KG1 (cell line): ENCODE measurements around the gene ZNF644.
"Not testable (repeated sequence)": the region's sequence is repeated elsewhere in the genome, so short reads cannot be mapped to it uniquely, and the experiment has no call there.

ENCODE experiments used
- DNase-seq: peaks from one replicate; lab custom pipeline; 2025; lab: John Stamatoyannopoulos, UW

Gene ZNF644

DNA sequence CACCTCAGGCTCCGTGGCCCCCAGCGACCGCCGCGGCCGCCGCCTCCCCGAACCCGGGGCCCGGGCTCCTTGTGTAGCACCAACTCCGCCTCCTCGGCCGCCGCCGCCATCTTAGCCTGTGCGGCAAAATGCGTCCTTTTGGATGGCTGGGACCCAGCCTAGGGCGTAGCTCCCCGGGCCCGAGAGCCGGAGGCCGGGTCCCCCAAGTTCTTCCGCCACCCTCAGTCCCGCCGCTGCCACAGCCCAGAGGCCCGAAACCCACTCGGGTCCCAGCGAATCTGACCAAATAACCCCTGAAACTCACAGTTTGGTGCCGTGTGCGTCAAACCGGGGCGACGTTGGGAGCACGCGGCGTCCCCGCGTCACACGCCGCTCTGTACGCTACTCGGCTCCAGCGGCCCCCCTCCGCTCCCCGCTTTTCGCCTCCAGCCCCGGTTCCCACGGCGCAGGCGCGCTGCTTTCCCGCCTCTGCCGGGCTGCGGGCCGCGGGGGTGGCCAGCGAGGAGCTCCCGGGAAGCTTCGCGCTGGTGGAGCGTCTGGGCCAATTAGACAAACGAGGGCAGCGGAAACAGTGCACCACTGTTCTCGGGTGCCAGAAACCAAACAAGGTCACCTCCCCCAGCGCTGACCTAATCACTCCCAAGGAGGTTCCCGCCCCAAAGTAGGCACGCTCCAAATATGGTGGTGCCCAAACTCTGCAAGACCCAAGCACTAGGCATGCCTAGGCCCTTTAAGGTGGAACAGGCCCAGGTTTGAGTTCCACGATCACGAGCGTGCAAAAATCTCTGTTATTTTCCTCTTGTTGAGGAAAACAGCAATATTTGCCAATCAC, at the start of gene ZNF644:
Gene ZNF644, minus strand, starts transcription at position 350 of the 832 bp plus-strand sequence. CDS start 39,682 bp downstream, outside the sequence.
- DNase-seq, result peak; percentile 70

DNA sequence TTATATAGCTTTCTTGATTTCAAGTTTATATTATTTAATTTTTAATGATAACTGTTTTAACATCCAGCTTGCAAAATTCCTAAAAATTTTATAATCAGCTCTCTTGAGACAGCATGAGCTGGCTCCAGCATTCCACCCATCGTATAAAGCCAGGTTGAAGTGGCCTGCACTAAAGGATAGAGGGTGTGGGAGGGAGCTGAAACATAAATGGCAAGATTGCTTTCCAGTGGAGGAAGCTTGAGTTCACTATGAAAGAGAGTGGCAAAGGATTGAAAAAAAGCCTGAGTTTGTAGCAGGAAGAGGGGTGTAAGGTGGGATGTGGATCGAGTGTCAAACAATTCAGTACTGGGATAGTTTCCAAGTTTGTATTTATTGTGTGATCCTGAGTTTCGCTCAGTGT, 48.5 kb upstream of the ZNF644 start:
- no peak for DNase-seq

DNA sequence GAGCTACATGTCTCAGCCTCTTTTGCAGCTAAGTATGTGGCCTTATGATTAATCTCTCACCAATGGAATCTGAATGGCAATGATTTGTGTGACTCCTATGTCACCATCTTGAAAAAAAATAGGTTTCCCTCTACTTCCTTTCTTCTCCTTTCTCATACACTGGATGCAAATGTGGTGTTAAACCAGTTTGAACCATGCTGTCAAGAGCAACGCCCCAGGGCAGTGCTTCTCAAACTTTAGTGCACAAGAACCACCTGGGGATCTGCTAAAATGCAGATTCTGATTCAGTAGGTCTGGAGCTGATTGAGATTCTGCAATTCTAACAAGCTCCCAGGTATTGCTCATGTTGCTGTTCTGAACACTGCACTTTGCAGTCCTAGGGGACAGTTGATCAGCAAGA, 44.7 kb upstream of the ZNF644 start:
- DNase-seq, result no peak

DNA sequence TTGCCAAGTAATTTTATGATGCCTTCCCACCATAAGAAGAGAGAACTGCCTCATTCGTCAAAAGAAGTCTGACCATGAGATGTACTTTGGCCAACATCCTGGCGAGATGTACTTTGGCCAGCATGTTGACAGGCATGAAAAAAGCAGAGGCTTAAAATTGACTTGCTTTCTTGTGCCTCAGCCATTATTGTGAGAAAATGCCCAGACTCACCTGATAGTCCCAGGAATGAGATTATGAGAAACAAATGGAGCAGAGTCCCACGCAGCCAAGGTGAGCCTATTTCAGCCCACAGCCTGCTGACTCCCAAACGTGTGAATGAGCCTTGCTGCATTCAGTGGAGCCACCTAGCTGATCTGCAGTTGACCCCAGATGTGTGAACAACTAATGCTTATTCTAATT, 43.5 kb upstream of the ZNF644 start:
- DNase-seq, result no peak

DNA sequence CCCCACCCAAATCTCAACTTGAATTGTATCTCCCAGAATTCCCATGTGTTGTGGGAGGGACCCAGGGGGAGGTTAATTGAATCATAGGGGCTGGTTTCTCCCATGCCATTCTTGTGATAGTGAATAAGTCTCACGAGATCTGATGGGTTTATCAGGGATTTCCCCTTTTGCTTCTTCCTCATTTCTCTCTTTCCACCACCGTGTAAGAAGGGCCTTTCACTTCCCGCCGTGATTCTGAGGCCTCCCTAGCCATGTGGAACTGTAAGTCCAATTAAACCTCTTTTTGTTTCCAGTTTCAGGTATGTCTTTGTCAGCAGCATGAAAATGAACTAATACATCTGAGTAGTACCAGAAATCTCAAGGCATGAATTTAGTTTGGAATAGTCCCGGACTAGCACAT, 41.6 kb upstream of the ZNF644 start:
- not testable (repeated sequence) for DNase-seq

GRCh38 chr1:91059157-91059556, 37.3 kb upstream of the ZNF644 start:
- DNase-seq, result no peak

DNA sequence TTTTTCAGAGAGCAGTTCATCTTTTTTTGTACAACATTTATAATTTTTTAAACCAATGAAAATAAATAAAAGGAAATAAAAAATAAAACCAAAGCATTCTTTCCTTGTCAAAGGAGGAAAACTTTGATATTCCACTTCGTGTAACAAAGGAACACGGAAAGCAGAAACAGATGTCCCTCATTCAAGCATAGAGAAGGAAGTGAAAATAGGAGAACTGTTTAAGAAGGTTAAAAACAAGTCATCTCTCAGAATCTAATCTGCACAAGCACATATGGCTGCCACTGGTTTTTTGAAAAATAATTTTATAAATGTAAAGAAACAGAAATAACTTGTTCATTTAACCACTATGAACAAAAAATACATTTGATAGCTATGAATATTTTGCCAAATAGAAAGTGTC, 35.9 kb upstream of the ZNF644 start:
- DNase-seq, result no peak

DNA sequence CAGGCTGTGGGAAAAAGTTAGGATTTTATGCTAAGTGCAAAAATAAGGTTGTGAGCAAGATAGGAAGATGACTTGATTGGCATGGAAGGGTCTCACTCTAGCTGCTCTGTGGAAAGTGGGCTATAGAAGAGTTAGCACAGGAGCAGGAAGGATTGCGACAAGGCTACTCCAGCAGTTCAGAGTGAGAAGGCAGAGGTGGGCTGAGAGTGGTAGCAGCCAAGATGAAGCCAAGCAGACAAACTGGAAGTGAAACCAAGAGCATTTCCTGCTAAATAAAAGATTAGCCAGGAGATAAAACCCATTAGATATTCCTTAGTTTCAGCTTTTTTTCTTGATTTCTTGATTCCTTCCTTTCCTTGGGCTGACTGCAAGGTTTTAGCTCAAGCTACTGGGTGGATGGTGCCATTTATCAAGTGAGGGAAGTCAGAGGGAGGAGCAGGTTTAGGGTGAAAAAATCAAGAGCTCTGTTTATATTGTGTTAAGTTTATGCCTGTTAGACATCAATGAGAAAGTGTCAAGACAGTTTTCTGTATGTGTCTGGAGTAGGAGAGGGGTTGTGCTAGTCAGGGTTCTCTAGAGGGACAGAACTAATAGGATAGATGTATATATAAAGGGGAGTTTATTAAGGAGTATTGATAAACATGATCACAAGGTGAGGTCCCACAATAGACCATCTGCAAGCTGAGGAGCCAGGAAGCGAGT, 33.1 kb upstream of the ZNF644 start:
- DNase-seq, result no peak

DNA sequence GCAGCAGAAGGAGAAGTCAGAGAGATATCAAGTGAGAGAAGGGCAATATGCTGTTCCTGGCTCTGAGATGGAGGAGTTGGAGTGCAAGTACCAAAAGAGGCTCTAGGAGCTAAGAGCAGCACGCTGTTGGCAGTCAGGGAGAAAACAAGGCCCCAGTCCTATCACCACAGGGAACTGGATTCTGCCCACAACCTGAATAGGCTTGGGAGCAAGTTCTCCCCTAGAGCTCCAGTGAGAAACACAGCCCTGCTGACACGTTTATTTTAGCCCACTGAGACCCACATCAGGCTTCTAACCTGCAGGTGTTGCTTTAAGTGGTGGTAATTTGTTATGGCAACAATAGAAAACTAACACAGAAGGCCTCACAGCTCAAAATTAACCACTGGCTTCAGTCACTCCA, 31.8 kb upstream of the ZNF644 start:
- DNase-seq, result no peak

DNA sequence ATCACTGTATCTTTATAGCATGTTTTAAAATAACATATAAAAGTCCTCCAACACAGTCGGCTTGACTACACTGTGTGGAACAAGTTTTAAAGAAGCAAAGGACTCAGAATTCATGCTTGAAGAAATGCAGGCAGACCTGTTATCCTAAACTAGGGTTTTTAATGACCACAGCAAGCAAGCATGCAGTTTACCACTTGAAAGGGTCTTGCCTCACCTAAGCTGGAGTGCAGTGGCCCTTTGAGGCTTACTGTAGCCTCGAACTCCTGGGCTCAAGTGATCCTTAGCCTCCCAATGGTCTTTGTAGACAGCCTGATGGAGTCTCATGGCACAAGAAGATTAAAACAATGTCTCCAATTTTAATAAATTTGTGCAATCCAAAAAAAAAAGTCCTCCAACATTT, 27.7 kb upstream of the ZNF644 start:
- not testable (repeated sequence) for DNase-seq

DNA sequence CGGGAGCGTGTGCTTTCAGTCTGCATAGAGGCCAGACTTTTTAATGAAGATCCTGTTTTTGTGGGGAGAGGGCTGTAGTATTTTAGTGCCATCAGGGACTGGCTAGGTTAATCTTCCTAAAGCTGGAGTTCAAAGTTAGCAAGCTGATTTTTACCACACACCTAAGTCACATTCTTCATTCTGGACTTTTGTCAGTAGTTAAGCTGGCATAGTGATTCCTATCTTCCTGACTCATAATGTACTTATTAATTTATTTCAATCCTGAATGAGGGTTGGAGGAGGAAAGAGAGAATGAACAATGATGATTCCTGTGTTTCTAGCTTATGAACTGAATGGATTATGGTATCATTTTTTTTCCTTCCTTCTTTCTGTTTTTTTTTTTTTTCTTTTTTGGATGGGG, 24.9 kb upstream of the ZNF644 start:
- DNase-seq, result no peak

DNA sequence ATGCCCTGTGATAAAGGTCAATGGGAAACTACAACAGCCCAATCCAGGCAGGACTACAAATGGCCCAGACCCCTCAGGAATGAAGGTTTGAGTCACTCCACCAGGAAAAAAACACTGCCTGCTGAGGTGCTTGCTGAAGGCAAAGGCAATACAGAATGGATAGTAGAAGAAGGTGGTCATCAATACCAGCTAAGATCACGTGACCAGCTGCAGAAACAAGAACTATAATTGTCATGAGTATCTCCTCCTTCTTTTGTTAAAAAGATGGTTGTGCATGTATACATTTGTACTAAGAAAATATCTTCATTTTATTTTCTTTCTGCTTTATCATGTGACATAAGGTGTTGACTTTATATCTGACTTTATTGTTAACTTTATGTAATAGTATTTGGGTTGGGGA, 23.4 kb upstream of the ZNF644 start:
- DNase-seq, result no peak

DNA sequence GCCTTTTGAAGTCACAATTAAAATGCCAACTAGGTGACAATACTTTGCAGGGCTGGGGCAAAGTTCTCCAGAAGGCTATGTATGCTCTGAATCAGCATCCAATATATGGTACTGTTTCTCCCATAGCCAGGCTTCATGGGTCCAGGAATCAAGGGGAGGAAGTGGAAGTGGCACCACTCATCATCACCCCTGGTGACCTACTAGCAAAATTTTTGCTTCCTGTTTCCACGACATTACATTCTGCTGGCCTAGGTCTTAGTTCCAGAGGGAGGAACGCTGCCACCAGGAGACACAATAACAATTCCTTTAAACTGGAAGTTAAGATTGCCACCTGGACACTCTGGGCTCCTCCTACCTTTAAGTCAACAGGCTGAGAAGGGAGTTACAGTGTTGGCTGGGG, 22.9 kb upstream of the ZNF644 start:
- not testable (repeated sequence) for DNase-seq

- DNase-seq, result not testable (repeated sequence)
Measured at GRCh38 chr1:91042372-91042771, 20.5 kb upstream of the ZNF644 start.

DNA sequence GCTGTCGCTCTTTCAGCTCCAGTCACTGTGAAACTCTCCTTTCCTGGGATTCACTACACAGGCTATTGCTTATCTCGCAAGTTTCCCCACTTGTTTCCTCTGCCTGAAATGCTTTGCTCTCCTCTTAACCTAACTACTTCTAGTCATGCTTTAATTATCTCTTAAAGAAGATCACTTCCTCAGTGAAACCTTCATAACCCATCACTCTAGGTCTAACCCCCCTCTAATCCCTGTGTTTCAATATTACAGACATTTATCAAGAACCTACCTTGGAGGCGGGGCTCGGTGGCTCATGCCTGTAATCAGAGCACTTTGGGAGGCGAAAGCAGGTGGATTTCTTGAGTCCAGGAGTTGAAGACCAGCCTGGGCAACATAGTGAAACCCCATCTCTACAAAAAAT, 16.7 kb upstream of the ZNF644 start:
- DNase-seq, result no peak

DNA sequence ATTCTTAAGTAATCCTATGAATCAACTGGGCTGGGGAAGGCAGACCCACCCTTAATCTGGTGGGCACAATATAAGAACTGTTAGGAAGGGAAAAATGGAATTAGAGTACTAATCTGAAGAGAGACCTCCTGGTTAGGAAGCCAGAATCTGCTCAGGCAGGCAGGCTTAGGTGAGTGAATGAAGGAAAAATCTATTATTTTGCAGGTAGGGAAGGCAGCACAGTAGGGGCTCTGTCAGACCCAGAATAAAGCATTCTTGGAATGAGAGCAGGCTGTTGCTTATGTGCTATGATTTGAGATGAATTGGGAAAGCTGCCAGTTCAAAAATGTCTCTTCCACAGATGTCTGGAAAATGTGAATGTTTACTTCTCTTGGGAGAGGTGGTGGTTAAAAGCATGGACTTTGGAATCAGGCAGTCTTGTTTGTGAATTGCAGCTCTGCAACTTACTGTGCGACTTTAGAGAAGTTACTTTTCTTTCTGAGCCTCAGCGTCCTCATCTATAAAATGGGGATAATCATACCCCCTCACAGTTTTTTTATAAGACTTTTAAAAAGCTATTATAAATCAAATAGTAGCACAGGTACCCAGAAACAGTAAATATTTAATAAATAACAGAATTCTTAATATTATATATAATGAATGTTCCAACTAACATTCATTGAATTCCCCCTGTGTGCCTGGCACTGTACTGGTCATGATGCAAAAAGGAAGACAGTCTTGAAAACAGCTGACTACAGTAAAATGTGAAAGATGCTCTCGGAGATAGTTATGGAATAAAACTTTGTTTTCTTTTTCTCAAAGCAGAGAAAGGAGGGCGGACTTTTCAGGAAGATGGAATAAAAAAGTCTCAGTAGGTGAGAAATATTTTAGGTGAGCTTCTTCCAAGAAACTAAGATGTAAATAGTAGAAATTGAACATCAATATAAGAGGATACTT, 15.3 kb upstream of the ZNF644 start:
- no peak for DNase-seq

DNA sequence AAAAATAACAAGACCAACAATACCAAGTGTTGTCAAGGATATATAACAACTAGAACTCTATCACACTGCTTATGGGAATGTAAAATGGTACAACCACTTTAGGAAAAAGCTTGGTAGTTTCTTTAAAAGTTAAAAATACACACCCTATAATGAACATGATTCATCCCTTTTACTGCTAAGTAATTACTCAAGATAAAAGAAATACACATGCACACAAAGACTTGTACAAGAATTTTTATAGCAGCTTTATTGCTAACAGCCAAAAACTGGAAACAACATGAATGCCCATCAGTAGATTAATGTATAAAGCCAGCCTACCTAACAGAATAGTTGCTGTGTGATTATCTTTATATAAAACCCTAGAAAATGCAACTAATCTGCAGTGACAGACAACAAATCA, 10.5 kb upstream of the ZNF644 start:
- DNase-seq, result no peak

DNA sequence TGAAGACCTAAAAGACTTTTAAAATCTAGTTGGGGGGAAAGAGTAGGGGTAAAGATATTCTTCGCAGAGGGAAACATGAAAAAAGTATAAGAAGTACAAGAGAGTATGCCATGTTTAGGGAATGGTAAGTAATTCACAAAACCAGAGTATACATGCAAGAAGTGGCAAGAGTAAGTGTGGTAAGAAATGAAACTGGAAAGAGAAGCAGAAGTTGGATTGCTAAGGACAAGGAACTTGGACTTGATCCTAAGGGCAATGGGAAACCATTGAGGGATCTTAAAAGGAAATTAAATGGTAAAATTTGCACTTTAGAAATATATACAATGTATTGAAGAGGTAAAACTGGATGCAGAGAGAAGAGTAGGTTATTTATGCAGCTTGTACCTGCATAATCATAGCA, 9.2 kb upstream of the ZNF644 start:
- no peak for DNase-seq

DNA sequence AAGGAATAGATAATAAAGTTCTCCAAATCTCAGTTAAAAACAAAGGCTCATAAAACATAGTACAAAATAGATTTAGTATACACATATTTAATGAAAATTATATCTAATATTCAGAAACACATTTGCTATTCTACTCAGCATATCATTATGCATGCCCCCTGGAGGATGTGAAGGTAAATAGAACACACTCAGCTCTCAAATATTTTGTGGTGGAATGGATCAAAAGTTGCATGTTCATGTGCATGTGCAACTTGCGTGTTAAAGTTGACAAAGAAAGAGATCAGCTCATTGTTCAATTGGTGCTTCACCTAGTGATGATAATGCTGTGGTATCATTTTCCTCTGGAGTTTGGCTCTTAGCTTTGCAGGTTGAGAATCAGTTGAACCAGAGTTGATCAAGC, 4.9 kb upstream of the ZNF644 start:
- DNase-seq, result no peak

- no peak for DNase-seq
Measured at GRCh38 chr1:91026320-91026719, 4.5 kb upstream of the ZNF644 start.

GRCh38 chr1:91024481-91025119, 2.8 kb upstream of the ZNF644 start:
- no peak for DNase-seq

DNA sequence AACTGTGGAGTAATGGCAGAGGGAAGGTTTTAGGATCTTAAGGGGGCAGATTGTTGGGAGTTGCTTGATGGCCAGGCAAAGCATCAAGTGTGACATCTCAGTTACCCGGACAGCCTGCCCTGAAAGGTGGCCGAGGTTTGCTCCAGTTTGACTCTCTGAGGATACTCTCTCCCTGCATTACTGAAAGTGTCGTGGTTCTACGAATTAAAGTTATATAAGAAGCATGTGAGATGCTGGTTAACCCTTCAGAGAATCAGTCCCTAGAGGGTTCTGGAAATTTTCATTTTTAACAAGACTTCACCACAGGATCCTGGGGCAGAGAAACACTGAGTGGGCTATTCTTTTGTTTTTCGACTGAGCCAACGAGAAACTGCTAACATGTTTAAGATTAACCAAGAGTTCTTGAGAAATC, 689 bp upstream of the ZNF644 start:
- DNase-seq, result no peak
